Esophagus muscularis mucosa (tissue), 4 donors: ENCODE results near the gene PIP5KL1. TPM values are rescaled to one million over a fixed set of nuclear protein-coding genes. Genes with fewer than 3 reads are reported as not detected.
A peak's percentile ranks its signal among the peaks of the same experiment; 100 is the strongest.

Source experiments
- DNase-seq: peaks from one replicate; pipeline ENCODE4 v3.0.0-alpha.2; 2017; ENCODE audit errors: extremely low spot score
- H3K27ac ChIP-seq, 4 donors: fragments of 200-600 bp; sonication (generic); replicated peaks in 1 of 4; 1 replicate in 3 of 4; 2 replicates in 1 of 4; pipeline ENCODE4 v1.5.1; 2016 to 2019; ENCODE audit warnings: mild to moderate bottlenecking in 1 of 4
- H3K27me3 ChIP-seq, 4 donors: fragments of 200-600 bp; sonication (generic); one replicate each; pipeline versions ENCODE4 v1.5.1 to v1.6.0; 2016 to 2019
- H3K36me3 ChIP-seq, 4 donors: fragments of 200-600 bp; sonication (generic); one replicate each; pipeline ENCODE4 v1.5.1; 2016 to 2019
- H3K4me1 ChIP-seq, 4 donors: fragments of 200-600 bp; sonication (generic); one replicate each; pipeline ENCODE4 v1.5.1; 2016 to 2019
- H3K4me3 ChIP-seq, 4 donors: fragments of 200-600 bp; sonication (generic); 1 replicate in 2 of 4; 2 replicates in 2 of 4; pipeline ENCODE4 v1.5.1; 2016 to 2019; ENCODE audit warnings: mild to moderate bottlenecking in 4 of 4, moderate library complexity in 1 of 4
- H3K9me3 ChIP-seq, 4 donors: fragments of 200-600 bp; sonication (generic); 1 replicate in 3 of 4; 2 replicates in 1 of 4; pipeline ENCODE4 v1.5.1; 2016 to 2019
- EP300 ChIP-seq: sonication (generic); formaldehyde crosslinking; IDR thresholded peaks from one replicate; pipeline ENCODE4 v1.6.1; 2017; ENCODE audit warnings: antibody characterized with exemption
- POLR2A ChIP-seq: fragments of 450-650 bp; IDR thresholded peaks from one replicate; pipeline ENCODE4 v1.6.1; 2017; ENCODE audit warnings: antibody characterized with exemption, moderate library complexity, mild to moderate bottlenecking, low read depth
- POLR2AphosphoS5 ChIP-seq, 2 donors: sonication (generic); formaldehyde crosslinking; IDR thresholded peaks; one replicate each; pipeline ENCODE4 v1.6.1; 2017; ENCODE audit warnings: antibody characterized with exemption in 2 of 2
- WGBS: methylation state at CpG from one replicate; pipeline ENCODE4 v1.1.5; 2018; 5-methylcytosine and 5-hydroxymethylcytosine counted together
- intact Hi-C: fragments of 100-400 bp; cut with DNase I; formaldehyde crosslinking; loops from one replicate; pipeline ENCODE4 v1.15.1; 2023
- total RNA-seq, 4 donors: library from RNA; depleted of rRNA; stranded (reverse); fragments of >200 nt; gene quantifications; one replicate each; pipeline versions ENCODE4 v1.1.0 to v1.2.1, GENCODE V29; 2016
- TF ChIP-seq, protein P1 (sequence below), 3 experiments: fragments of 200-600 bp in 2 of 3; fragments of 450-650 bp in 1 of 3; sonication (generic) in 2 of 3; IDR thresholded peaks; one replicate each; pipeline ENCODE4 v1.5.1; 2017 to 2019; ENCODE audit warnings: antibody characterized with exemption in 3 of 3, mild to moderate bottlenecking in 2 of 3, moderate library complexity in 1 of 3

Gene PIP5KL1
- total RNA-seq, 4 donors from 2014 or later, result 1.3 to 2.8 (median 2.2) TPM

DNA sequence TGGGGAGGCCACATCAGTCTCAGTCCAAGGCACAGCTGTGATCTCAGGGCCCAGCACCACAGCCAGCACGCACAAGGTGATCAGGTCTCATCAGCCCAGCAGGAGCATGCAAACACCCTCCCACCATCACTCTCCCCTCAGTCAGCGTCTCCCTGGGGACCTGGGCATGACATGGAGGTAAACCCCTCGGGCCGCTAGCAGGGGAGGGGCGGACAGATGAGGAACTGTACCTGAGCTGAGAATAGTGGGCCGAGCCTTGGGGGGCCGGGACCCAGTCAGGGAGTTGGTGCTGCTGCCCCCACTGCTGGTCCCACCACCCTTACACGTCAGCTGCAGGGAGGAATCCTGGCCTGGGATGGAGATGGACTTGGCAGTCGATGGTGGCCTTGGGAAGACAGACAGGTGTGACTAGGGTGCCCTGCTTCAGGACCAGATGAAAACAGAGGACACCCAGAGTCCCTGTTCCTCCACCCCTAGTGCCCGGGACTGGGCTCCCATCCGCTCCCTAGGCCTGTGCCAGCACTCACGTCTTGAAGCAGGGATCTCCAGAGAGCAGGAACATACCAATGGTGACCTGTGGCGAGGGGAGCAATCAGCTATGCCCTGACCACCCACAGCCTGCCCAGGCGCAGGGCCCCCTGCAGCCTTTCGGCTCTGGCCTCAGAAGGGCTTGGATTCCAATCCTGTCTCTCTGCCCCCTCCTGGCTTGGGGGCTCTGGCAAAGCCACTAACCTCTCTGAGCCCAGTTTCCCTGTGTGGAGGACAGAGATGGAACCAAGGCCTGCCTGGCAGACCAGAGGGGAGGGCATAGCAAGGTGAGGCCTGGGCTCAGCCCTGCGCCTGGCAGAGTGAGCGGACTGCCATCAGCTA lies 17.5 kb upstream of the PIP5KL1 start:
- peaks cover 13 to 49% (median 22%) of the 10 kb centered on the region in 4 donors for H3K36me3 ChIP-seq
- H3K9me3 ChIP-seq, result no peaks in the 10 kb centered on the region
- H3K4me3 ChIP-seq, result no peak overlapping the region
- H3K27ac ChIP-seq, result peak overlapping the region in 3 of 4 donors; percentile 27 to 40 (median 34)
- no peak for TF ChIP-seq POLR2A
- TF ChIP-seq, protein P1, sequence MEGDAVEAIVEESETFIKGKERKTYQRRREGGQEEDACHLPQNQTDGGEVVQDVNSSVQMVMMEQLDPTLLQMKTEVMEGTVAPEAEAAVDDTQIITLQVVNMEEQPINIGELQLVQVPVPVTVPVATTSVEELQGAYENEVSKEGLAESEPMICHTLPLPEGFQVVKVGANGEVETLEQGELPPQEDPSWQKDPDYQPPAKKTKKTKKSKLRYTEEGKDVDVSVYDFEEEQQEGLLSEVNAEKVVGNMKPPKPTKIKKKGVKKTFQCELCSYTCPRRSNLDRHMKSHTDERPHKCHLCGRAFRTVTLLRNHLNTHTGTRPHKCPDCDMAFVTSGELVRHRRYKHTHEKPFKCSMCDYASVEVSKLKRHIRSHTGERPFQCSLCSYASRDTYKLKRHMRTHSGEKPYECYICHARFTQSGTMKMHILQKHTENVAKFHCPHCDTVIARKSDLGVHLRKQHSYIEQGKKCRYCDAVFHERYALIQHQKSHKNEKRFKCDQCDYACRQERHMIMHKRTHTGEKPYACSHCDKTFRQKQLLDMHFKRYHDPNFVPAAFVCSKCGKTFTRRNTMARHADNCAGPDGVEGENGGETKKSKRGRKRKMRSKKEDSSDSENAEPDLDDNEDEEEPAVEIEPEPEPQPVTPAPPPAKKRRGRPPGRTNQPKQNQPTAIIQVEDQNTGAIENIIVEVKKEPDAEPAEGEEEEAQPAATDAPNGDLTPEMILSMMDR (IDR thresholded peaks at IDR 0.05), result no peak
- no peak for TF ChIP-seq POLR2AphosphoS5 (IDR thresholded peaks at IDR 0.05)
- TF ChIP-seq EP300, result no peak
- 90% methylated on average over 6 of the region's 17 CpGs for WGBS
- no peaks in the 10 kb centered on the region for H3K27me3 ChIP-seq
- H3K4me1 ChIP-seq, result peaks cover 52 to 75% (median 71%) of the 10 kb centered on the region in 4 donors
- DNase-seq, result no peak
- intact Hi-C loops, result no loop called here

DNA sequence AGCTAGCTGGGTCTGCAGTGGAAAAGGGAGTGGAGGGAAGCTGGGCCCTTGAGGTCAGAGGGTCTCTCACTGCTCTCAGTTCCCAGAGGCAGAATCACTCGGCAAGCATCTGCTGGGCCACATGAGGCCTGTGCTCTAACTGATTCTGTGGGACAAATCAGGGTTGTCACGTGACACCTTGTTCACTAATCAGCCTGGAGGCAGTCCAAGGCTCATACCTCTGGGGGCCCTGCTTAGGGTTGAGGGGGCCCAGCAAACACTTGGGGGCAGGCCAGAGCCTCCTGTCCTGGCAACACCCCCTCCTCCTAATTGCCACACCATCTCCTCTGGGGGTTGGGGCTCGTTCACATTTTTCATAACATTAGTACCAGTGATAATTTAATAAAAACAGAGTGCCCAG lies 16.2 kb upstream of the PIP5KL1 start:
- WGBS, result 54% methylated on average over 3 of the region's 3 CpGs
- Histone ChIP-seq H3K36me3 (peaks cover 13 to 62% (median 30%) of the 10 kb centered on the region in 4 donors), H3K4me3 (no peak overlapping the region), H3K9me3 (no peaks in the 10 kb centered on the region), H3K27me3 (no peaks in the 10 kb centered on the region), H3K4me1 (peaks cover 53 to 75% (median 71%) of the 10 kb centered on the region in 4 donors), H3K27ac (peak overlapping the region in 3 of 4 donors; percentile 18 to 36 (median 26))
- TF ChIP-seq POLR2AphosphoS5 (IDR thresholded peaks at IDR 0.05) (no peak), EP300 (no peak), POLR2A (no peak)
- TF ChIP-seq, protein P1 (IDR thresholded peaks at IDR 0.05), result no peak
- intact Hi-C loops, result no loop called here
- no peak for DNase-seq

DNA sequence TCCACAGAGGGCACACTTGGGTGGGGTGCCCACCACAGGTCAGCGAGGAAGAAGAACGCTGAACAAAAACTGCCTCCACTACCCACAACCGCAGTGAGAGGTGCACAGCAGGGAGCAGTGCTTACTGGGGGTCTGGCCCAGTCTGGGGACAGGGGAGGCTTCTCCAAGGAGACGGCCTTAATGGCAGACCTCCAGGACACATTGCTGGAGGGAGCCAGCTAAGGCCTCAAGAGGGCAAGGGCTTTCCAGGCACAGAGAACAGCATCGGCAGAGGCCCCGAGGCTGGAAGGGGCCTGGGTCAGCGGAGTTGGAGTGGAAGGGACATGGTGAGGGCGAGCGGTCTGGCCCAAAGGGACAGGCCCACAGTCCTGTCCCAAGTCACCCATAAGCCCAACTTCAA lies 15.4 kb upstream of the PIP5KL1 start:
- TF ChIP-seq POLR2AphosphoS5 (IDR thresholded peaks at IDR 0.05) (no peak), EP300 (no peak), POLR2A (no peak)
- TF ChIP-seq, protein P1 (IDR thresholded peaks at IDR 0.05), result no peak
- Histone ChIP-seq H3K36me3 (peaks cover 13 to 69% (median 32%) of the 10 kb centered on the region in 4 donors), H3K4me1 (peaks cover 48 to 71% (median 69%) of the 10 kb centered on the region in 4 donors), H3K9me3 (no peaks in the 10 kb centered on the region), H3K27ac (peak overlapping the region in 3 of 4 donors; percentile 18 to 36 (median 26)), H3K27me3 (no peaks in the 10 kb centered on the region), H3K4me3 (no peak overlapping the region)
- 88% methylated on average over 7 of the region's 9 CpGs for WGBS
- intact Hi-C loops, result no loop called here
- no peak for DNase-seq

DNA sequence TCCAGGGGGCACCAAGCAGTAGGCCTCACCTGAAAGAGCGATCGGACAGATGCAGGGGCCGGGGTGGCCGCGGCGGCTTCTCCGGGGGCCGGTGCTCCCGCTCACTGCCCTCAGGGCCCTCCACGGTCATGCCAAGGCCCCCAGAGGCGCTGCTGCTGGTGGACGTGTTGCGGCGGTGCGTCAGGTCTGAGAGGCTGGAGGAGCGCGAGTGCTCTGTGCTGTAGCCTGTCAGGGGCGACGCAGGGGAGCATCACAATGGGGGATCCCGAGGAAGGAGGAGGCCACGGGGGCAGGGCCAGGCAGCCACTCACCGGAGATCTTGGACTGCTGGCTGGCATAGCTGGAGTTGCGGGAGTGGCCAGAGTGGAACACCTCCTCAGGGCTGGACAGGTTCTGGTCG lies 14.8 kb upstream of the PIP5KL1 start:
- no peak for DNase-seq
- Histone ChIP-seq H3K9me3 (no peaks in the 10 kb centered on the region), H3K36me3 (peaks cover 13 to 69% (median 32%) of the 10 kb centered on the region in 4 donors), H3K4me1 (peaks cover 42 to 65% (median 63%) of the 10 kb centered on the region in 4 donors), H3K4me3 (no peak overlapping the region), H3K27me3 (no peaks in the 10 kb centered on the region), H3K27ac (peak overlapping the region in 1 of 4 donors; percentile 36)
- 86% methylated on average over 19 of the region's 24 CpGs for WGBS
- TF ChIP-seq EP300 (no peak), POLR2AphosphoS5 (IDR thresholded peaks at IDR 0.05) (no peak), POLR2A (no peak)
- intact Hi-C loops, result no loop called here

DNA sequence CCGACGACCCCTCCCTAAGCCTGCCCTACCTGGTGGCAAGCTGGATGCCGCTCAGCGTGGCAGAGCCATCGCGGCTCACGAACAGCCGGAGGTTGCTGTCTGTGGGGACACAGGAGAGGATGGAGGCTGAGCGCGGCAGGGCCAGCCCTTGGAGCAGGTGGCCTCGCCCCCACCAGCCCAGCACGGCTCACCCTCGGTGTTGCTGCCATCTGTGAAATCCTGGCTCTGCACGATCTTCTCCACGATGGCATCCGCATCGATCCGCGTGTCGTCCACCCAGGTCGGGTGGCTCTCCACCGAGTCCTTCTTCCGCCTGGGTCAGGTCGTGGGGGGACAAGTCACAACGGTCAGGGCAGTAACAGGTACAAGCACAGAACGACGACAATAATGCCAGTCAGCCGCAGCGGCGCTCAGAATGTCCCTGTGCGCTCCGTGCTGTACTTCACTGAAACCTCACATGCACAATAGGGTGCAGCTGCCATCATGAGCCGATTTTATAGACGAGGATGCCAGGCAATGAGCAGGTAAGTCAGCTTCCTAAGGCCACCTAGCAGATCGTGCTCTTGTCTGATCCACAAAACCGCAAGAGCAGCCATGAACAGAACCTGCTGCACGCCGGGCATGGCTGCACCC lies 14.1 kb upstream of the PIP5KL1 start:
- TF ChIP-seq EP300 (no peak), POLR2A (no peak), POLR2AphosphoS5 (IDR thresholded peaks at IDR 0.05) (no peak)
- TF ChIP-seq, protein P1 (IDR thresholded peaks at IDR 0.05), result no peak
- Histone ChIP-seq H3K4me3 (no peak overlapping the region), H3K36me3 (peaks cover 13 to 70% (median 33%) of the 10 kb centered on the region in 4 donors), H3K27ac (peak overlapping the region in 1 of 4 donors; percentile 54), H3K9me3 (no peaks in the 10 kb centered on the region), H3K4me1 (peaks cover 37 to 59% (median 57%) of the 10 kb centered on the region in 4 donors), H3K27me3 (no peaks in the 10 kb centered on the region)
- no peak for DNase-seq
- intact Hi-C loops, result loop anchor here (5.0 kb wide), 1 partner anchor 38 kb away; the partner anchor contains the start of gene EEIG1
- WGBS, result 94% methylated on average over 15 of the region's 38 CpGs
